AG04449 (cell line): Measurements from ENCODE around the gene RFC2.
"Not testable (repeated sequence)": the region's sequence is repeated elsewhere in the genome, so short reads cannot be mapped to it uniquely, and the experiment has no call there.

Experiments used
- CTCF ChIA-PET: fragments of 350-600 bp; formaldehyde crosslinking; extraction: SDS; loops from one replicate; lab custom pipeline; 2021; ENCODE audit warnings: antibody characterized with exemption; lab: Yijun Ruan, JAX
- POLR2A ChIA-PET: fragments of 400-600, 350-600 bp; formaldehyde crosslinking; extraction: SDS; loops from one replicate; lab custom pipeline; 2020; ENCODE audit warnings: antibody characterized with exemption, inconsistent platforms; lab: Yijun Ruan, JAX
- DNase-seq: peaks from one replicate; pipeline ENCODE4 v3.0.0-alpha.2; 2010; ENCODE audit warnings: low read depth, low spot score
- H3K4me3 ChIP-seq: 2 replicates; pipeline ENCODE4 v1.5.1; 2011; ENCODE audit warnings: low read depth, mild to moderate bottlenecking, control low read depth, low read length
- TF ChIP-seq, protein P1 (sequence below): IDR thresholded peaks from one replicate; pipeline ENCODE4 v1.5.1; 2011; ENCODE audit warnings: mild to moderate bottlenecking, moderate library complexity, low read length, control low read depth, inconsistent platforms; ENCODE audit not compliant: insufficient read depth; ENCODE audit errors: missing control alignments

The RFC2 gene

DNA sequence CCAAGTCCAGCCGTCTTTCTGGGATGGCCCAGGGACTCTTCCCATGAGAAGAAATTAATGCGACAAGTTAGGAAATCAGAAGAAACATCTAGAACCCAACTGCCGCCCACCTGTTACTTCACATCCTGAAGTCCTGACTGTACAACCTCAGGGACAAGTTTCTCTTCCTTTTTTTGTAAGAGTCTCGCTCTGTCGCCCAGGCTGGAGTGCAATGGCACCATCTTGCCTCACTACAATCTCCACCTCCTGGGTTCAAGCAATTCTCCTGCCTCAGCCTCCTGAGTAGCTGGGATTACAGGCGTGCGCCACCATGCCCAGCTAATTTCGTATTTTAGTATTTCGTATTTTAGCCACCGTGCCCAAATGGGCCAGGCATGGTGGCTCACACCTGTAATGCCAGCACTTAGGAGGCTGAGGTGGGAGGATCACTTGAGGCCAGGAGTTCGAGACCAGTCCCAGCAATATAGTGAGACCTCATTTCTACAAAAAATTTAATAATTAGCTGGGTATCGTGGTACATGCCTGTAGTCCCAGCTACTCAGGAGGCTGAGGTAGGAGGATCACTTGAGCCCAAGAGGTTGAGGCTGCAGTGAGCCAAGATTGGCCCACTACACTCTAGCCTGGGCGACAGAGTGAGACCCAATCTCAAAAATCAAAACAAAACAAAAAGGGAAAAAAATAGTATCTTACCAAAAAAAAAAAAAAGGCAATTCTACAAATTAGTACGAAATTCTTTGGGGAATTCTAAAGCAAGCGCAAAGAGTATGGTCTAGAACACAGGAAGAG lies 23.6 kb downstream of the RFC2 start:
- POLR2A ChIA-PET = no interaction called here
- H3K4me3 ChIP-seq = no peak overlapping the region
- CTCF ChIA-PET = interaction anchor here (2.1 to 2.6 kb wide), 2 partner anchors 25 to 170 kb away, joined by 9 to 10 read pairs; no protein-coding TSS in a partner anchor
- TF ChIP-seq, protein P1, sequence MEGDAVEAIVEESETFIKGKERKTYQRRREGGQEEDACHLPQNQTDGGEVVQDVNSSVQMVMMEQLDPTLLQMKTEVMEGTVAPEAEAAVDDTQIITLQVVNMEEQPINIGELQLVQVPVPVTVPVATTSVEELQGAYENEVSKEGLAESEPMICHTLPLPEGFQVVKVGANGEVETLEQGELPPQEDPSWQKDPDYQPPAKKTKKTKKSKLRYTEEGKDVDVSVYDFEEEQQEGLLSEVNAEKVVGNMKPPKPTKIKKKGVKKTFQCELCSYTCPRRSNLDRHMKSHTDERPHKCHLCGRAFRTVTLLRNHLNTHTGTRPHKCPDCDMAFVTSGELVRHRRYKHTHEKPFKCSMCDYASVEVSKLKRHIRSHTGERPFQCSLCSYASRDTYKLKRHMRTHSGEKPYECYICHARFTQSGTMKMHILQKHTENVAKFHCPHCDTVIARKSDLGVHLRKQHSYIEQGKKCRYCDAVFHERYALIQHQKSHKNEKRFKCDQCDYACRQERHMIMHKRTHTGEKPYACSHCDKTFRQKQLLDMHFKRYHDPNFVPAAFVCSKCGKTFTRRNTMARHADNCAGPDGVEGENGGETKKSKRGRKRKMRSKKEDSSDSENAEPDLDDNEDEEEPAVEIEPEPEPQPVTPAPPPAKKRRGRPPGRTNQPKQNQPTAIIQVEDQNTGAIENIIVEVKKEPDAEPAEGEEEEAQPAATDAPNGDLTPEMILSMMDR = no peak
- DNase-seq = no peak

GRCh38 chr7:74228951-74229900 lies 25.0 kb downstream of the RFC2 start:
- ChIA-PET CTCF (interaction anchor here (2.1 to 2.6 kb wide), 2 partner anchors 23 to 172 kb away, joined by 9 to 10 read pairs; no protein-coding TSS in a partner anchor), POLR2A (no interaction called here)
- TF ChIP-seq, protein P1 = no peak
- DNase-seq = no peak
- H3K4me3 ChIP-seq = no peak overlapping the region

DNA sequence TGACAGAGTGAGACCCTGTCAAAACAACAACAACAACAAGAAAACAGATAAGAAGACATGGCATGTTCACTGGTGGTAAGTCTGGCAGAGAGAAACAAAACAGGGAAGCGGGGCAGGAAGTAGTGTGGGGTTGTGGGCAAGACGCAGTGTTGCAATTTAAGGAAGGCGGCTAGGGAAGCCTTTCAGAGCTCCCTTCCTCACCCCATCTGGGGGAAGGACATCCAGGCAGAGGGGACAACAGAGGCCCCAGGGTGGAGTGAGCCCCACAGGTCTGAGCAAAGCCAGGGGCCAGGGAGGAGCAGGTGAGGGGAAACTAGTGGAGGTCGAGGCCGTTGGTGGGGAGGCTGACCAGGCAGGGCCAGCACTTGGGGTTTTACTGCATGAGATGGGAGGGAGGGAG lies 27.6 kb downstream of the RFC2 start:
- TF ChIP-seq, protein P1 = no peak
- no peak overlapping the region for H3K4me3 ChIP-seq
- CTCF ChIA-PET = interaction anchor here (1.0 to 1.8 kb wide), 2 partner anchors 19 to 20 kb away, joined by 3 to 7 read pairs; no protein-coding TSS in a partner anchor
- DNase-seq = no peak
- POLR2A ChIA-PET = no interaction called here

DNA sequence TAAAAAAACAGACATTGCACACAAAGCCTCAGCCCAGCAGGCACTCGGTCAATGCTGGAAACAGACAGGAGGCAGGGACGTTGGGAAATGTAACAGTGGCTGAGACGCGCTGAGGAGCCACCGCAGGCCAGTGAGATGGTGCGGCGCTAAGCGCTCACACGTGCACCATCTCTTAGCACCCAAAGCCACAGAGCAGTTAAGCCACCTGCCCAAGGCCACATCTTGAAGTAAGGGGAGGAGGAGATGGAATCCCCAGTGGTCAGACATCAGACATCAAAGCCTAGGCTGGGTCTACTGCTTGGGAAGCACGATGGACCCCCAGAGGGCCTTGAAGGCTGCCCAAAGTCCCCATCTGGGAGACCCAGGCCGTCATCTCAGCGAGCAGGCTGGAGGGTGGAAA lies 28.8 kb downstream of the RFC2 start:
- no peak for DNase-seq
- TF ChIP-seq, protein P1 = no peak
- no peak overlapping the region for H3K4me3 ChIP-seq
- ChIA-PET POLR2A (no interaction called here), CTCF (no interaction called here)

GRCh38 chr7:74224907-74225306 lies 29.3 kb downstream of the RFC2 start:
- H3K4me3 ChIP-seq, POLR2A ChIA-PET, DNase-seq, CTCF ChIA-PET: not testable (repeated sequence)

- no peak for DNase-seq
- TF ChIP-seq, protein P1 = no peak
- POLR2A ChIA-PET = no interaction called here
- CTCF ChIA-PET = no interaction called here
- no peak overlapping the region for H3K4me3 ChIP-seq
These were observed 29.7 kb downstream of the RFC2 start for GRCh38 chr7:74224511-74224832.
